Measurements from ENCODE around the gene S100A9.

Gene S100A9

DNA sequence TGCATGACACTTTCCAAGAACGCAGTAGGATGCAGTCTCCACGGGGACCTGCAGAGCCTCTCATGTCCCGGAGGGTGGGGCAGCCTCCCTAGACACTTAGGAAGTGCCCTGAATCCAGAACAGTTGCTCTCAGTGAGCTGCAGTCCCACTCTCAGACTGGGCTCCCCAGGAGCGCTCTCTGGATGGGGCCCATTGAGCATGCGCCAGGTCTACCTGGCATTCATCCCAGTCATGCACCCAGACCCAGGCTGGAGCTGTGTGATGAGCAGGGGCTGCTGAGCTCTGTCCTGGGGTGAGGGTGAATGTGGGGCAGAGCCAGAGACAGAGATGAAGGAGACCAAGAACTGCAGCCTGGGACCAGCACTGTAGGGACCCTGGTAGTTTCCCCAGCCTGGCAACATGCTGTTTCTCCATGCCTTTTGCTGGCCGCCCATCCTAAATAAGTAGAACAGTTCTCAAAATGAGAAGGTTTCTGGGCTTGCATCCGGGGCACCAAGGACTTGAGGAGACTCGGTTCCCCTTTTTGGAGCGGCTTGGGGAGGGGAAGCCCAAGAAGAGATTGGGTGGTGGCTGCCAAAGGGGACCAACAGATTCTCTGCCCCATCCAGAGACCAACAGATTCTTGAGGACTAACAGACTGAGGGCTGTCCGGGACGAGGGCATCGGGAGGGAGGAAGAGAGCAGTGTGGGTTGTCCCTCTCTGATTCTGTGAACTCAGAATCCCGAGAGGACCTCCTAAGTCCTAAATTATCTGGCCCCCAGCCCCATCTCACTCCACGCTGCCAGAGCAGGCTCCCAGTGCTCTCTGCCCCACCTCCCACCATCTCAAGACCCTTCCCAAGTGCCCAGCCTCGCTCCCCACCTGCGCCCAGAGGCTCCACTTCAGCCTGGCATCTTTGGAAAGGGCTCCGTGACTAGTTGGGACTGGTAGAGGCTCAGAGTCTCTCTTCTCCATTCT lies 8.0 kb upstream of the S100A9 start:
- Mint-ChIP-seq H3K4me1 (peaks cover 19% of the 10 kb centered on the region), H3K36me3 (no peaks in the 10 kb centered on the region), H3K9me3 (no peaks in the 10 kb centered on the region), H3K4me3 (no peak overlapping the region), H3K27me3 (peaks cover 75% of the 10 kb centered on the region), H3K27ac (no peak overlapping the region)
- CTCF ChIA-PET: interaction anchor here (9.2 kb wide), 1 partner anchor 146 kb away, joined by 172 read pairs; no protein-coding TSS in a partner anchor
- DNase-seq: no peak

DNA sequence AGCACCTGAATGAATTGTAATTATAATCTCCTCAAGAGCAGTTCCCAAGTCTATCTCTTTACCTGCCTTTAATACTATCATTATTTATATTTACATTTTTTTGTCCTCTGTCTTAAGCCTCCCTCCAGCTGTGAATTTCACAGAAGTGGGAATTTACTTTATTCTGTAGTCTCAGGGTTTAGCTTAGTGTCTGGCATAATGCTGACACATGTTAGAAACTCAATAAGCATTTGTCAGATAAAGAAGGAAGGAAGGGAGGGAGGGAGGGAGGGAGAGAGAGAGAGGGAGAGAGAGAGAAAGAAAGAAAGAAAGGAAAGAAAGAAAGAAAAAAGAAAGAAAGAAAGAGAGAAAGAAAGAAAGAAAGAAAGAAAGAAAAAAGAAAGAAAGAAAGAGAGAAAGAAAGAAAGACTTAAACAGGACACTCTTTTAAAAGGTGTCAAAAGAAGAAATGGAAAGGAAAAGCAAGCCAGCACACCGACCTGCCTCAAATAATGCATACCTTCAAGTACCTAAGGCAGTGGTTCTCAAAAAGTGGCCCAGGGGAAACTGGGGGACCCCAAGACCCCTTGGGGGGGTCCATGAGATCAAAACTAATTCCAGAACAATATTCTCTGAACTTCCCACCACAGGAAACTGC lies 7.2 kb upstream of the S100A9 start:
- CTCF ChIA-PET: interaction anchor here (3.6 to 9.2 kb wide), 2 partner anchors 7 to 145 kb away, joined by 18 to 172 read pairs; no protein-coding TSS in a partner anchor
- Mint-ChIP-seq H3K4me3 (no peak overlapping the region), H3K27me3 (peaks cover 74% of the 10 kb centered on the region)

DNA sequence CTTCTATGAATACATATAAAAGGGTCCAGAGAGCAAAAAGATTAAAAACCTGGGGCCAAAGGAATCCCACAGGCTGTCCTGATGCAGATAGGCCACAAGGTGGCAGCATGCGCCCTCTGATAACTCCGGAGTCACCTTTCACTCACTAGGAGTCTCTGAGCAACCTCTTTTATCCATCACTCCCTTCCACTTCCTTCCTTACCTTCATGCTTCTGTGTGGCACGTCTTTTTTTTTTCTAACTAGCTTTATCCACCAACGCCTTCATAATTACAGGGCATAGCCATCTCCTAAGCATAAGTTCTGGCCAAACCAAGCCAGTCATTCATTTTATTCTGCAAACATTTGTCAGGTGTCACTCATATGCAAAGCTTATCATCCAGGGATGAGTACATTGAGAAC lies 5.1 kb upstream of the S100A9 start:
- no peaks in the 10 kb centered on the region for H3K9me3 Mint-ChIP-seq
- no peaks in the 10 kb centered on the region for H3K36me3 Mint-ChIP-seq
- H3K4me3 Mint-ChIP-seq: no peak overlapping the region
- no peak overlapping the region for H3K27ac Mint-ChIP-seq
- H3K4me1 Mint-ChIP-seq: peaks cover 15% of the 10 kb centered on the region
- H3K27me3 Mint-ChIP-seq: peaks cover 64% of the 10 kb centered on the region
- CTCF ChIA-PET: interaction anchor here (0.7 to 9.2 kb wide), 21 partner anchors 8 to 711 kb away, joined by 3 to 172 read pairs (median 4); no protein-coding TSS in a partner anchor
- peak; percentile 77 for DNase-seq

More for the DNA sequence above, 7.2 kb upstream of the S100A9 start:
- Mint-ChIP-seq H3K4me1 (peaks cover 13% of the 10 kb centered on the region), H3K27ac (no peak overlapping the region), H3K9me3 (no peaks in the 10 kb centered on the region), H3K36me3 (no peaks in the 10 kb centered on the region)
- no peak for DNase-seq

DNA sequence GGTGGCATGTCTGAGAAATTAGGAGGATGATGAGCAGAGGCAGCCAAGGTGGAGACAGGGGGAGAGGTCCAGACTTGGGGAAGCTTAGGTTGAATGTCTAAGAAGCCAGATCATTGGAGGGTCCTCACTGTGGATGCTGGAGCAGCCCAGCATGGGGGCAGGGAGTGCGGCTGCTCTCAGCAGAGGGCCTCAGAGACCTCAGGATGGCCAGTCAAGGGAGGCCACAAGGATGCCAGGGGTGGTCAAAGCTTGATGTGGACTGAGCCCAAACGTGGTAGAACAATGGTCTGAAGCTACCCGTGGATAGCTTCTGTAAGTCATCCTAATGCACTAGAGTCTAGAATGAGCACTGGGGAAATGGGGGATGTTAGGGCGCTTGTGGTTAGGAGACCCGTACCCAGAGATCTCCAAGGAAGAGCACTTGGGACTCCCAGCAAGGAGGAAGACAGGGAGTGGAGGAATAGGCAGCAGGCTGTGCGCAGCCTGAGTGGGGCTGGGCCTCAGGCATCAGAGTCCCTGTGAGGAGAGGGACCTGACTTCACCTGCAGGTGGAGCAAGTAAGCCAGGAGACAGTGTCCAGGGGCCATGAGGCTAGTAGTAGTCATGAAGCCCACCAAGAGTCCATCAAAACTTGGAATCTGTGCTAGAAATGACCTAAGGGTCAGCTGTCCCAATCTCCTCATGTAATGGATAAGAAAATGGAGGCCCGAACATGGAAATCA lies 4.3 kb upstream of the S100A9 start:
- H3K9me3 Mint-ChIP-seq: no peaks in the 10 kb centered on the region
- peaks cover 55% of the 10 kb centered on the region for H3K27me3 Mint-ChIP-seq
- no peak overlapping the region for H3K27ac Mint-ChIP-seq
- CTCF ChIA-PET: interaction anchor here (0.7 to 9.2 kb wide), 20 partner anchors 8 to 306 kb away, joined by 3 to 172 read pairs (median 4); no protein-coding TSS in a partner anchor
- H3K4me3 Mint-ChIP-seq: no peak overlapping the region
- no peak for DNase-seq
- peaks cover 23% of the 10 kb centered on the region for H3K4me1 Mint-ChIP-seq
- no peaks in the 10 kb centered on the region for H3K36me3 Mint-ChIP-seq

DNA sequence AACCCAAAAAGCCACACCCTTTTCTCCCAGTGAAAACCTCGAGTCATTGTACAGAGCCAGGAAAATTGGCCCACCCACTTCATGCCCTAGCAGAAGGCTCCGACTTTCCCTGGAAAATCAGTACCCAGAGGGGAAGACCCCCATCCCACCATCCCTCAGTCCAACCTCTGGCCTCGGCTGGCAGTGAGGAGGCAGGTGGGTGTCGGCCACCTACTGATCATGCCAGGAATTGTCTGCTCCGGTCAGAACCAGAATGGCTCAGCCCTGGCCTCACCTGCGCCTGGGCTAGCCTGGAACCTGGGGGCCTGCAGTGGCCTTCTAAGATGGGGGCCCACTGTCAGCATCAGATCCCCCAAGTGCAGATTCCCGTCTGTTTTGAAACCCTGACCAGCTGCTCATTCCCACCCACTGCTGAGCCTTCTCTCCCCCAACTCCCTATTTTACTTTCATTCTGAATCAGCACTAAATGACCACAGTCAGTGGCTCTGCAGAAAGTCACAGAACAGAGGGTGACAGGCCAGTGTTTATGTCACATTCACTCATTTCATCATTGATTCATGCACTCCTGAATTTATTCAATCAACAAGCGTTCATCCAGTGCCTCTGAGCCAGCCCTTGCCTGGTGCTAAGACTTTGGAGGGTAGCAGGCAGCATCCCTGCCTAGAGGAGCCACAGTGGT lies 3.0 kb upstream of the S100A9 start:
- Mint-ChIP-seq H3K27me3 (peaks cover 43% of the 10 kb centered on the region), H3K4me1 (peaks cover 23% of the 10 kb centered on the region), H3K9me3 (no peaks in the 10 kb centered on the region), H3K27ac (no peak overlapping the region), H3K36me3 (no peaks in the 10 kb centered on the region), H3K4me3 (no peak overlapping the region)
- no peak for DNase-seq
- CTCF ChIA-PET: interaction anchor here (0.7 to 9.2 kb wide), 18 partner anchors 8 to 166 kb away, joined by 3 to 172 read pairs (median 4); no protein-coding TSS in a partner anchor

DNA sequence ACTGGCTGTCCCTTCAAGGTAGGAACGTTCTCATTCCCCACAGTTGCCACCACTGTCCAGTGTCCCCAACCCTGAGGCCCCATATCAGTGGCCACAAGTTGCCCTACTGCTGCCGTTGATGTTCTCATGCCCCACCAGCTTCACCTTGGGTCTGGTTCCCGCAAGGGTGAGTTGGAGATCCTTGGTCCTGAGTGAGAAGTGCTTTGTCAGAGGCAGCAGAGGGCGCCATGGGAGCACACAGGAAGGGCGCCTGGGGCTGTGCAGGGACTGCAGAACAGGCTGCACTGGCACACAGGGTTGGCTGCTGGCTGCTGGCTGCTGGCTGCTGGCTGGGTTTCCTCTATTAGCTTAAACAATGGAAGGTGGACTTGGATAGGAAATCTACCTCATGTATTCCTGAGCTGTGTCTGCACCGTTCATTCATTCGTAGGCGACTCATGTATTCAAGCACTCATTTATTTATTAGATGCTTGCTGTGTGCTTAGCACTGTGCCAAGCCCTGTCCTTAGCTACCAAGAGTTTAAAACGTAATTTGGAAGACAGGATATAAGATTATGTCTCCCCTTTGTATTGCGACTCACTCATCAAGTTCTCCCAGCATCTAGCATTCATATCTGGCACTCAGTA lies 2.1 kb upstream of the S100A9 start:
- H3K9me3 Mint-ChIP-seq: no peaks in the 10 kb centered on the region
- H3K27ac Mint-ChIP-seq: no peak overlapping the region
- peaks cover 23% of the 10 kb centered on the region for H3K4me1 Mint-ChIP-seq
- H3K4me3 Mint-ChIP-seq: no peak overlapping the region
- peaks cover 36% of the 10 kb centered on the region for H3K27me3 Mint-ChIP-seq
- H3K36me3 Mint-ChIP-seq: no peaks in the 10 kb centered on the region
- CTCF ChIA-PET: interaction anchor here (0.7 to 9.2 kb wide), 16 partner anchors 9 to 155 kb away, joined by 3 to 172 read pairs (median 4); no protein-coding TSS in a partner anchor
- DNase-seq: peak; percentile 63

DNA sequence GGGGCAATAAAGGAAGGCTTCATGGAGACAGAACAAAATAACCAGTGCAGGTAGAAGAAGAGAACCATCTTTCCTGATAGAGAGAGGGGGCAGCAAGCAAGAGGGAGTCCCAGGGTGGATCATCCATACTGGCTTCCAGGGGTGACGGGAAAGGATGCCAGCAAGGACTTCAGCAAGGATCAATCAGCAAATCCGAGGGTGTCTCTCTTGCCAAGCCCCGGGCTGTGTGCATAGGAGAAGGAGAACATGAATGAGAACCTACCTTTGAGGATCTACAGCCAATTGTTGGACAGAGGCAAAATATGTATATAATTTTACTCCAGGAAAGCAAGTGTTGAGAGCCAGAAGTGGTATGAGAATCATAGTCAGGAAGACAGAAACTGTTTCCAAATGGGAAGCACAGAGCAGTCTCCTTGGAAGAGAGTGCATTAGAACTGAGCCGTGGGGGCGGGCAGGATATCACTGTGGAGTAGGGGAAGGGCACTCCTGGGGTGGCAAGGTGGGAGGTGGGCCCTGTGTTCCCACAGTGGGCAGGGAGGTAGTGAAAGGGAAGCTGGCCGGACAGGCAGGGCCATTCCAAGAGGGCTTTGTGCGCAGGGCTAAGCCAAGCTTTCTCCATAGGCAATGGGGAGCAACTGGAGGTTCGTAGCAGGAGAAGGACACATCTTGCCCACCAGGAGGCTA lies 1.1 kb upstream of the S100A9 start:
- no peak overlapping the region for H3K4me3 Mint-ChIP-seq
- H3K27me3 Mint-ChIP-seq: peaks cover 32% of the 10 kb centered on the region
- no peak overlapping the region for H3K27ac Mint-ChIP-seq
- no peaks in the 10 kb centered on the region for H3K9me3 Mint-ChIP-seq
- no peaks in the 10 kb centered on the region for H3K36me3 Mint-ChIP-seq
- peaks cover 23% of the 10 kb centered on the region for H3K4me1 Mint-ChIP-seq
- CTCF ChIA-PET: interaction anchor here (0.7 to 9.2 kb wide), 8 partner anchors 8 to 139 kb away, joined by 3 to 172 read pairs (median 4); partner anchors contain the start of gene PGLYRP4
- DNase-seq: no peak

DNA sequence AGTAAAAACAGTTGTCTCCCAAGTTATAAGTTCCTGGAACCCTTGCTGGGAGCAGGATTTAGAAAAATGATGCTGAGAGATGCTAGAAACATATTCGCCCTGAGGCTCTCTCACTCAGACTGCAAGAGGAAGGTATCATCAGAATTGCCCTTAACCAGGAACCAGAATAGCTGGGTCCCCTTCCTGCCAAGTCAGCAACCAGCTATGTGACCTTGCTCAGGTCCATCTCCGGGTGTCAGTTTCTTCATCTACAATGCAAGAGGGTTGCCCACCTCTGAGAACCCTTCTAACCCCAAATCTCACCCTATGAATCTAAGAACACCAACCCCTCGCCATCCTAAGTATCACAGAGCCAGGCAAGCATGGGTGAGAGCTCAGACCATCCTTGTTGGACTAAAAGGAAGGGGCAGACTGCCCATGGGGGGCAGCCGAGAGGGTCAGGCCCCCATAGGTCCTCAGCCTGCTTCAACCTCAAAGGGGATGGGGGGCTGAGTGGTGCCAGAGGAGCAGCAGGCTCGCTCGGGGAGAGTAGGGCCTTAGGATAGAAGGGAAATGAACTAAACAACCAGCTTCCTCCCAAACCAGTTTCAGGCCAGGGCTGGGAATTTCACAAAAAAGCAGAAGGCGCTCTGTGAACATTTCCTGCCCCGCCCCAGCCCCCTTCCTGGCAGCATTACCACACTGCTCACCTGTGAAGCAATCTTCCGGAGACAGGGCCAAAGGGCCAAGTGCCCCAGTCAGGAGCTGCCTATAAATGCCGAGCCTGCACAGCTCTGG lies 390 bp upstream of the S100A9 start:
- CTCF ChIA-PET: interaction anchor here (0.6 to 1.6 kb wide), 6 partner anchors 9 to 669 kb away, joined by 3 to 10 read pairs (median 4); partner anchors contain the start of gene PGLYRP4
- no peak for DNase-seq
- Mint-ChIP-seq H3K27ac (no peak overlapping the region), H3K9me3 (no peaks in the 10 kb centered on the region), H3K36me3 (no peaks in the 10 kb centered on the region), H3K4me1 (peaks cover 23% of the 10 kb centered on the region), H3K27me3 (peaks cover 31% of the 10 kb centered on the region), H3K4me3 (no peak overlapping the region)

DNA sequence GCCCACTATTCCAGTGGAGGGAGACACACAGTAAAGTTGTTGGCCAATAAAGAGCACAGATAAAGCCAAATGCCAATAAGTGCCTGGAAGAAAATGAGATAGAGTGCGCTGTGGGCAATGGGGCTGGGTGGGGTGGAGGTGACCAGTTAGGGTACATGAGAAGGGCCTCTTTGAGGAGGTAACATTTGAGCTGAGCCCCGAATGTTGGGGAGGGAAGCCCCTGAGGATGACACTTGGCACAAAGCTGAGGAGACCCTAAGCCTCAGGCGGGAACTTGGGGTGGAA lies 979 bp downstream of the S100A9 start:
- H3K4me3 Mint-ChIP-seq: no peak overlapping the region
- peaks cover 23% of the 10 kb centered on the region for H3K4me1 Mint-ChIP-seq
- CTCF ChIA-PET: no interaction called here
- H3K9me3 Mint-ChIP-seq: no peaks in the 10 kb centered on the region
- peaks cover 35% of the 10 kb centered on the region for H3K27me3 Mint-ChIP-seq
- no peak for DNase-seq
- no peak overlapping the region for H3K27ac Mint-ChIP-seq
- H3K36me3 Mint-ChIP-seq: no peaks in the 10 kb centered on the region

DNA sequence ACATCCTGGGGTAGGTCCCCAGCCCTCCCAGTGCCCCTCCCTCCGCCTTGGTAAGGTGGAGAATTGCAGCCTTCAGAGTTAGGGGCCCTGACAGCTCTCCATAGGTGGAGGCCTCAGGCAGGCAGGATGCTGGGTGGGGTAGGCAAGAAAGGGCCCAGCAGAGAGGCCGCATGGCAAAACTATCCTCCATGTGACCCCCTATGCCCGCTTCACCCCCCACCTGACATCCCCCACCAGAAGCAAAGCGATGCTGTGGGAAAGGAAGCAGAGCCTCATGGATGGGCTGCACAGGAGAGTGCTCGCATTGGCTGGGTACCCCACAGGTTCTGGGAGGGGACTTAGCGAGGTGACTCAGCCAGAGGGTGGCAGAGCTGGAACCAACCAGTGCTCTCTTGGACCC lies 1.6 kb downstream of the S100A9 start:
- Mint-ChIP-seq H3K27me3 (peaks cover 31% of the 10 kb centered on the region), H3K4me3 (no peak overlapping the region), H3K27ac (no peak overlapping the region), H3K36me3 (no peaks in the 10 kb centered on the region), H3K9me3 (no peaks in the 10 kb centered on the region), H3K4me1 (peaks cover 23% of the 10 kb centered on the region)
- DNase-seq: no peak
- CTCF ChIA-PET: no interaction called here

DNA sequence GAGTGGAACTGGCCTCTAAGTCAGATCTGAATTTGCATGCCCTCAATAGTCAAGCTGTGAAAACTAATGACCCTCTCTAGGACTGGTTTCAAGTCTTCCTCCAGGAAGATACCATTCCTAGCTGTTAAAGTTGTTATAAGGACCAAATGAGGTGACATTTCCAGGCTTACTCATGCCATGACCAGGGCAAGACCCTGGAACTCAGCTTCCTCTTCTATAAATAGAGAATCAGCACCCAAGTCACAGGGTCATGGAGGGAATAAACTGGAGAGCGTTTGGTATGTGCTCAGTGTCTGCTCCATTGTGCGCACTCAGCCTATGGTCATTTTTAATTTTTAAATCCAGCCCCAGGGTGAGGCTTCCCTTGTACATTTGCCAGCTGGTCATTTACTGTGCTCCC lies 2.5 kb downstream of the S100A9 start:
- Mint-ChIP-seq H3K27ac (no peak overlapping the region), H3K36me3 (no peaks in the 10 kb centered on the region)

More for the DNA sequence above, 2.5 kb downstream of the S100A9 start:
- Mint-ChIP-seq H3K9me3 (no peaks in the 10 kb centered on the region), H3K27me3 (peaks cover 25% of the 10 kb centered on the region), H3K4me3 (no peak overlapping the region), H3K4me1 (peaks cover 23% of the 10 kb centered on the region)
- no peak for DNase-seq
- CTCF ChIA-PET: interaction anchor here (0.7 kb wide), 1 partner anchor 134 kb away, joined by 3 read pairs; no protein-coding TSS in a partner anchor
